Measurements from ENCODE around the gene SMARCB1.

The SMARCB1 gene

GRCh38 chr22:23762842-23763578 lies 23.8 kb upstream of the SMARCB1 start, which contains the start of gene C22orf15:
Gene C22orf15 (plus strand): TSS chr22:23762990. CDS start chr22:23763307, 317 bp downstream.
- DNase-seq (ENCODE audit: low read depth) = no peak

- peak; percentile 56 for DNase-seq (ENCODE audit: low read depth)
These were observed 23.2 kb upstream of the SMARCB1 start for GRCh38 chr22:23763579-23763945.

- DNase-seq (ENCODE audit: low read depth) = no peak
These were observed 22.8 kb upstream of the SMARCB1 start for GRCh38 chr22:23763954-23764353.

- no peak for DNase-seq (ENCODE audit: low read depth)
These were observed 21.6 kb upstream of the SMARCB1 start for GRCh38 chr22:23764899-23765881.

GRCh38 chr22:23767303-23767672 lies 19.5 kb upstream of the SMARCB1 start:
- DNase-seq (ENCODE audit: low read depth) = no peak

GRCh38 chr22:23767673-23768548 lies 18.9 kb upstream of the SMARCB1 start, which contains the start of gene CHCHD10:
Gene CHCHD10 (minus strand): TSS chr22:23767972. CDS start chr22:23767874, 98 bp downstream.
- DNase-seq (ENCODE audit: low read depth) = peak; percentile 81

GRCh38 chr22:23769321-23769965 lies 17.3 kb upstream of the SMARCB1 start:
- no peak for DNase-seq (ENCODE audit: low read depth)

- no peak for DNase-seq (ENCODE audit: low read depth)
These were observed 14.5 kb upstream of the SMARCB1 start for GRCh38 chr22:23772315-23772648.

GRCh38 chr22:23772649-23773473 lies 13.9 kb upstream of the SMARCB1 start, which contains the start of gene MMP11:
Gene MMP11 (plus strand): TSS chr22:23772849. CDS start chr22:23772871, 22 bp downstream.
- peak; percentile 38 for DNase-seq (ENCODE audit: low read depth)

GRCh38 chr22:23773483-23774113 lies 13.2 kb upstream of the SMARCB1 start:
- DNase-seq (ENCODE audit: low read depth) = no peak

- DNase-seq (ENCODE audit: low read depth) = no peak
These were observed 12.4 kb upstream of the SMARCB1 start for GRCh38 chr22:23774114-23774921.

GRCh38 chr22:23774922-23775436 lies 11.8 kb upstream of the SMARCB1 start:
- no peak for DNase-seq (ENCODE audit: low read depth)

- no peak for DNase-seq (ENCODE audit: low read depth)
These were observed 10.9 kb upstream of the SMARCB1 start for GRCh38 chr22:23775779-23776375.

- DNase-seq (ENCODE audit: low read depth) = no peak
These were observed 8.8 kb upstream of the SMARCB1 start for GRCh38 chr22:23777776-23778576.

- no peak for DNase-seq (ENCODE audit: low read depth)
These were observed 8.2 kb upstream of the SMARCB1 start for GRCh38 chr22:23778577-23778900.

- no peak for DNase-seq (ENCODE audit: low read depth)
These were observed 7.7 kb upstream of the SMARCB1 start for GRCh38 chr22:23779083-23779482.

GRCh38 chr22:23779731-23780130 lies 7.0 kb upstream of the SMARCB1 start:
- no peak for DNase-seq (ENCODE audit: low read depth)

All from activated T-cell treated with anti-CD3 and anti-CD28 coated beads for 48 hours (primary cell).